Fibroblast of lung (primary cell): ENCODE data around the gene NOS3. TPM values are rescaled to one million over a fixed set of nuclear protein-coding genes. Genes with fewer than 3 reads are reported as not detected.
"Not testable (repeated sequence)": the region's sequence is repeated elsewhere in the genome, so short reads cannot be mapped to it uniquely, and the experiment has no call there.

Source experiments
- DNase-seq, 2 donors: peaks; one replicate each; pipeline versions ENCODE4 v3.0.0 to v3.0.0-alpha.2; 2010; ENCODE audit warnings: low read depth in 2 of 2
- H2AFZ ChIP-seq: 2 replicates; pipeline ENCODE4 v1.5.1; 2012; ENCODE audit warnings: low read length, control low read depth, inconsistent platforms
- H3K27ac ChIP-seq: 2 replicates; pipeline ENCODE4 v1.5.1; 2011; ENCODE audit warnings: low read length, control low read depth; ENCODE audit not compliant: insufficient read depth
- H3K27me3 ChIP-seq: 2 replicates; pipeline ENCODE4 v1.5.1; 2011; ENCODE audit warnings: mild to moderate bottlenecking, low read length; ENCODE audit not compliant: control insufficient read depth, insufficient read depth
- H3K36me3 ChIP-seq: 2 replicates; pipeline ENCODE4 v1.5.1; 2011; ENCODE audit warnings: low read length; ENCODE audit not compliant: control insufficient read depth, insufficient read depth
- H3K4me1 ChIP-seq: 2 replicates; pipeline ENCODE4 v1.5.1; 2011; ENCODE audit warnings: low read length; ENCODE audit not compliant: control insufficient read depth, insufficient read depth; ENCODE audit errors: extremely low read depth
- H3K4me2 ChIP-seq: 2 replicates; pipeline ENCODE4 v1.5.1; 2011; ENCODE audit warnings: low read length, control low read depth; ENCODE audit not compliant: insufficient read depth; ENCODE audit errors: extremely low read depth
- H3K4me3 ChIP-seq, 4 experiments: fragments of 200-600 bp in 1 of 4; sonication (generic) in 1 of 4; replicated peaks in 1 of 4; 2 replicates each; pipeline ENCODE4 v1.5.1; 2011 to 2016; ENCODE audit warnings: low read length in 4 of 4, low read depth in 3 of 4, mild to moderate bottlenecking in 3 of 4, control low read depth in 2 of 4, inconsistent platforms in 1 of 4, mixed read lengths in 1 of 4; ENCODE audit not compliant: insufficient read depth in 1 of 4; ENCODE audit errors: control extremely low read depth in 1 of 4
- H3K79me2 ChIP-seq: 2 replicates; pipeline ENCODE4 v1.5.1; 2012; ENCODE audit warnings: mild to moderate bottlenecking, low read length, inconsistent platforms; ENCODE audit not compliant: control insufficient read depth, insufficient read depth
- H3K9ac ChIP-seq: 2 replicates; pipeline ENCODE4 v1.5.1; 2011; ENCODE audit warnings: mild to moderate bottlenecking, low read length, control low read depth; ENCODE audit not compliant: insufficient read depth
- H3K9me3 ChIP-seq: 2 replicates; pipeline ENCODE4 v1.5.1; 2012; ENCODE audit warnings: low read depth, low read length; ENCODE audit not compliant: control insufficient read depth, insufficient read depth
- H4K20me1 ChIP-seq: 2 replicates; pipeline ENCODE4 v1.5.1; 2011; ENCODE audit warnings: low read length; ENCODE audit not compliant: control insufficient read depth, insufficient read depth; ENCODE audit errors: extremely low read depth
- EZH2 ChIP-seq: IDR thresholded peaks from 2 replicates; pipeline ENCODE4 v1.5.1; 2012; ENCODE audit warnings: low read length, control low read depth, mild to moderate bottlenecking; ENCODE audit errors: missing control alignments
- polyA plus RNA-seq, 2 donors: library from polyadenylated mRNA; depleted of rRNA in 1 of 2; stranded (reverse) in 1 of 2; unstranded in 1 of 2; fragments of >200 nt; gene quantifications; 2 replicates each; pipeline ENCODE4 v1.2.1, GENCODE V29; 2011 to 2012; ENCODE audit warnings: missing spikeins in 1 of 2
- total RNA-seq: library from RNA; depleted of rRNA; stranded (reverse); fragments of >200 nt; gene quantifications from 2 replicates; pipeline ENCODE4 v1.2.1, GENCODE V29; 2014
- TF ChIP-seq, protein P1 (sequence below), 2 donors: IDR thresholded peaks in 1 of 2; conservative IDR thresholded peaks in 1 of 2; 1 replicate in 1 of 2; 2 replicates in 1 of 2; pipeline ENCODE4 v1.5.1; 2011 to 2012; ENCODE audit warnings: low read length in 2 of 2, control low read depth in 1 of 2, inconsistent platforms in 1 of 2, low read depth in 1 of 2, mild to moderate bottlenecking in 1 of 2

The NOS3 gene
- total and polyA plus RNA-seq, 2 donors (not counting 1 experiment from before 2014, with no cell fraction given) = 0.12 to 0.50 TPM

DNA sequence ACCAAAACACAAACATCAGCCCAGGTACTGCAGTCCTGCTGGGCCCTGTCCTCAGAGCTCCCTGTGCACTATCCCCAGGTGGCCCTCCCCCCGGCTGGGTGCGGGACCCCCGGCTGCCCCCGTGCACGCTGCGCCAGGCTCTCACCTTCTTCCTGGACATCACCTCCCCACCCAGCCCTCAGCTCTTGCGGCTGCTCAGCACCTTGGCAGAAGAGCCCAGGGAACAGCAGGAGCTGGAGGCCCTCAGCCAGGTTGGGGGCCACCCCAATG lies 19.2 kb downstream of the NOS3 start:
- no peak for DNase-seq
- Histone ChIP-seq H3K27me3 (peaks cover 8% of the 10 kb centered on the region), H3K4me2 (no peak overlapping the region), H3K36me3 (no peaks in the 10 kb centered on the region), H3K4me1 (no peaks in the 10 kb centered on the region), H4K20me1 (no peaks in the 10 kb centered on the region), H3K79me2 (no peaks in the 10 kb centered on the region), H3K4me3 (no peak overlapping the region), H3K27ac (no peak overlapping the region), H2AFZ (no peak overlapping the region), H3K9ac (no peak overlapping the region), H3K9me3 (no peaks in the 10 kb centered on the region)
- TF ChIP-seq EZH2 = no peak
- TF ChIP-seq, protein P1, sequence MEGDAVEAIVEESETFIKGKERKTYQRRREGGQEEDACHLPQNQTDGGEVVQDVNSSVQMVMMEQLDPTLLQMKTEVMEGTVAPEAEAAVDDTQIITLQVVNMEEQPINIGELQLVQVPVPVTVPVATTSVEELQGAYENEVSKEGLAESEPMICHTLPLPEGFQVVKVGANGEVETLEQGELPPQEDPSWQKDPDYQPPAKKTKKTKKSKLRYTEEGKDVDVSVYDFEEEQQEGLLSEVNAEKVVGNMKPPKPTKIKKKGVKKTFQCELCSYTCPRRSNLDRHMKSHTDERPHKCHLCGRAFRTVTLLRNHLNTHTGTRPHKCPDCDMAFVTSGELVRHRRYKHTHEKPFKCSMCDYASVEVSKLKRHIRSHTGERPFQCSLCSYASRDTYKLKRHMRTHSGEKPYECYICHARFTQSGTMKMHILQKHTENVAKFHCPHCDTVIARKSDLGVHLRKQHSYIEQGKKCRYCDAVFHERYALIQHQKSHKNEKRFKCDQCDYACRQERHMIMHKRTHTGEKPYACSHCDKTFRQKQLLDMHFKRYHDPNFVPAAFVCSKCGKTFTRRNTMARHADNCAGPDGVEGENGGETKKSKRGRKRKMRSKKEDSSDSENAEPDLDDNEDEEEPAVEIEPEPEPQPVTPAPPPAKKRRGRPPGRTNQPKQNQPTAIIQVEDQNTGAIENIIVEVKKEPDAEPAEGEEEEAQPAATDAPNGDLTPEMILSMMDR (conservative IDR thresholded peaks at IDR 0.05 in 1 of 2, IDR thresholded peaks at IDR 0.05 in 1 of 2; ENCODE audit: low read depth in 1 of 2, low read length in 2 of 2) = no peak

- Histone ChIP-seq H2AFZ (no peak overlapping the region), H3K9ac (no peak overlapping the region), H4K20me1 (no peaks in the 10 kb centered on the region), H3K9me3 (no peaks in the 10 kb centered on the region), H3K79me2 (no peaks in the 10 kb centered on the region), H3K4me2 (no peak overlapping the region), H3K4me3 (no peak overlapping the region), H3K4me1 (no peaks in the 10 kb centered on the region), H3K36me3 (no peaks in the 10 kb centered on the region), H3K27ac (no peak overlapping the region), H3K27me3 (peaks cover 8% of the 10 kb centered on the region)
- TF ChIP-seq, protein P1 (conservative IDR thresholded peaks at IDR 0.05 in 1 of 2, IDR thresholded peaks at IDR 0.05 in 1 of 2; ENCODE audit: low read depth in 1 of 2, low read length in 2 of 2) = no peak
- TF ChIP-seq EZH2 = no peak
- DNase-seq = peak in 1 of 2 donors; percentile 32
These were observed 19.7 kb downstream of the NOS3 start for GRCh38 chr7:151010307-151011096.

DNA sequence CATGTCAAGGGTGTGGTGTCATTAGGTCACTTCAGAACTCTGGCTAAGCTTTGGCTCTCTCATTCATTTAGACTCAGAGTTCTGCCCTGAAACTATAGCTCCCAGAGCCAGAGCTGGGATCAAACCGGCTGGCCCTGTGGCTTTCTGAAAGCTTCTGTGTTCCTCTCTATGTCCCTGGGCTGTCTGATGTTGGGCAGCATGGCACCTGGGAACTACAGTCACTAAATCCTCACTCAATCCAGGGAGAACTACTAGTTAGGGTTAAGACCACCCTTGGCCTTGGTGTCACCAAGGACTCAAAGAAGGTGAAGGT lies 20.2 kb downstream of the NOS3 start:
- Histone ChIP-seq H3K9me3 (no peaks in the 10 kb centered on the region), H3K27me3 (peaks cover 8% of the 10 kb centered on the region), H2AFZ (no peak overlapping the region), H4K20me1 (no peaks in the 10 kb centered on the region), H3K79me2 (no peaks in the 10 kb centered on the region), H3K4me1 (no peaks in the 10 kb centered on the region), H3K4me3 (no peak overlapping the region), H3K36me3 (no peaks in the 10 kb centered on the region), H3K9ac (no peak overlapping the region), H3K4me2 (no peak overlapping the region), H3K27ac (no peak overlapping the region)
- DNase-seq = no peak
- TF ChIP-seq EZH2 = no peak
- TF ChIP-seq, protein P1 (conservative IDR thresholded peaks at IDR 0.05 in 1 of 2, IDR thresholded peaks at IDR 0.05 in 1 of 2; ENCODE audit: low read depth in 1 of 2, low read length in 2 of 2) = no peak

DNA sequence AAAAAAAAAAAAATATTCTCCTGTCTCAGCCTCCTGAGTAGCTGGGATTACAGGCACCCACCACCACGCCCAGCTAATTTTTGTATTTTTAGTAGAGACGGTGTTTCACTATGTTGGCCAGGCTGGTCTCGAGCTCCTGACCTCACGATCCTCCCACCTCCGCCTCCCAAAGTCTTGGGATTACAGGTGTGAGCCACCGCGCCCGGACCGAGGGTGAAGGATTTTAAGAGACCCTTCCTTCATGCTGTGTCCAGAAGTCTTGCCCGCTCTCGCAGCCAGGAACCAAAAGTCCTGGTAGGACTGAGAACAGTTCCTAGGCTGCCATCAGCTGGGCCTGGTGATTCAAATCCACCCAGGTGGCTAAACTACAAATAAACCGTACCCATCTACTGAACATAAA lies 20.8 kb downstream of the NOS3 start:
- H3K4me1 ChIP-seq, H3K9ac ChIP-seq, H3K27ac ChIP-seq, H3K36me3 ChIP-seq, H4K20me1 ChIP-seq, H3K27me3 ChIP-seq, H3K4me2 ChIP-seq, H2AFZ ChIP-seq, DNase-seq, H3K9me3 ChIP-seq, H3K79me2 ChIP-seq, H3K4me3 ChIP-seq: not testable (repeated sequence)
